SK-N-MC (cell line): ENCODE results near the gene HSP90AB1.

Source experiments
- EZH2 ChIP-seq: fragments of 200-600 bp; sonication (generic); IDR thresholded peaks from one replicate; pipeline ENCODE4 v1.6.1; 2017; ENCODE audit warnings: antibody characterized with exemption
- FOXP2 ChIP-seq: optimal IDR thresholded peaks from 2 replicates; pipeline ENCODE3; 2011; ENCODE audit warnings: mild to moderate bottlenecking, moderate library complexity; ENCODE audit not compliant: insufficient read depth; ENCODE audit errors: extremely low read length, control extremely low read depth
- POLR2AphosphoS5 ChIP-seq: IDR thresholded peaks from 2 replicates; pipeline ENCODE4 v1.6.1; 2012; ENCODE audit warnings: mild to moderate bottlenecking, low read depth, low read length, borderline replicate concordance

GRCh38 chr6:44272529-44272928 lies 25.6 kb downstream of the HSP90AB1 start:
- no peak for TF ChIP-seq POLR2AphosphoS5
- TF ChIP-seq EZH2: no peak
- no peak for TF ChIP-seq FOXP2
